Trophoblast cell (in vitro differentiated cells and primary cell): ENCODE data around the gene ATP5PB.

Source experiments
- DNase-seq, 2 donors: peaks; one replicate each; pipeline ENCODE4 v3.0.0-alpha.2; 2016
- H2AFZ ChIP-seq: 2 replicates; pipeline ENCODE4 v1.6.1; 2013; ENCODE audit warnings: low read length, moderate library complexity, mild to moderate bottlenecking; ENCODE audit not compliant: insufficient read depth, poor library complexity
- H2AK5ac ChIP-seq: 2 replicates; pipeline ENCODE4 v1.6.1; 2013; ENCODE audit warnings: mild to moderate bottlenecking, low read length
- H2BK120ac ChIP-seq: 2 replicates; pipeline ENCODE4 v1.6.1; 2013; ENCODE audit warnings: low read length, mild to moderate bottlenecking, moderate library complexity; ENCODE audit not compliant: insufficient read depth, poor library complexity
- H2BK12ac ChIP-seq: 2 replicates; pipeline ENCODE4 v1.6.1; 2013; ENCODE audit warnings: mild to moderate bottlenecking, low read length, moderate library complexity
- H2BK5ac ChIP-seq: 2 replicates; pipeline ENCODE4 v1.6.1; 2013; ENCODE audit warnings: low read length, low read depth, moderate library complexity, mild to moderate bottlenecking; ENCODE audit not compliant: poor library complexity
- H3K14ac ChIP-seq: 2 replicates; pipeline ENCODE4 v1.6.1; 2013; ENCODE audit warnings: mild to moderate bottlenecking, low read length
- H3K18ac ChIP-seq: 2 replicates; pipeline ENCODE4 v1.6.1; 2013; ENCODE audit warnings: mild to moderate bottlenecking, low read length
- H3K23ac ChIP-seq: 2 replicates; pipeline ENCODE4 v1.6.1; 2013; ENCODE audit warnings: low read length
- H3K27ac ChIP-seq: 2 replicates; pipeline ENCODE4 v1.5.1; 2013; ENCODE audit warnings: low read depth, mild to moderate bottlenecking, inconsistent platforms, low read length, moderate library complexity
- H3K27me3 ChIP-seq: 2 replicates; pipeline ENCODE4 v1.6.1; 2013; ENCODE audit warnings: inconsistent platforms, mild to moderate bottlenecking, low read length, moderate library complexity; ENCODE audit not compliant: insufficient read depth
- H3K36me3 ChIP-seq, 2 experiments: 1 replicate in 1 of 2; 2 replicates in 1 of 2; pipeline ENCODE4 v1.6.1; 2013; ENCODE audit warnings: low read length in 2 of 2, mild to moderate bottlenecking in 2 of 2, moderate library complexity in 1 of 2; ENCODE audit not compliant: insufficient read depth in 2 of 2, control insufficient read depth in 1 of 2
- H3K4ac ChIP-seq: 2 replicates; pipeline ENCODE4 v1.6.1; 2013; ENCODE audit warnings: low read depth, mild to moderate bottlenecking, low read length, moderate library complexity
- H3K4me1 ChIP-seq, 2 experiments: 1 replicate in 1 of 2; 2 replicates in 1 of 2; pipeline ENCODE4 v1.6.1; 2013; ENCODE audit warnings: low read length in 2 of 2, mild to moderate bottlenecking in 2 of 2, moderate library complexity in 1 of 2; ENCODE audit not compliant: insufficient read depth in 2 of 2, control insufficient read depth in 1 of 2
- H3K4me2 ChIP-seq: 2 replicates; pipeline ENCODE4 v1.6.1; 2013; ENCODE audit warnings: inconsistent platforms, mild to moderate bottlenecking, low read length, moderate library complexity
- H3K4me3 ChIP-seq: 2 replicates; pipeline ENCODE4 v1.5.1; 2013; ENCODE audit warnings: mild to moderate bottlenecking, low read depth, low read length, inconsistent platforms
- H3K79me1 ChIP-seq: one replicate; pipeline ENCODE4 v1.6.1; 2013; ENCODE audit warnings: low read length
- H3K79me2 ChIP-seq: 2 replicates; pipeline ENCODE4 v1.6.1; 2013; ENCODE audit warnings: low read length, mild to moderate bottlenecking; ENCODE audit not compliant: control insufficient read depth, insufficient read depth, poor library complexity
- H3K9ac ChIP-seq: 2 replicates; pipeline ENCODE4 v1.6.1; 2013; ENCODE audit warnings: mild to moderate bottlenecking, low read length
- H3K9me3 ChIP-seq: 2 replicates; pipeline ENCODE4 v1.6.1; 2013; ENCODE audit warnings: low read depth, mild to moderate bottlenecking, control low read depth, inconsistent platforms, low read length; ENCODE audit not compliant: insufficient read depth
- H4K12ac ChIP-seq: 2 replicates; pipeline ENCODE4 v1.6.1; 2013; ENCODE audit warnings: low read depth, mild to moderate bottlenecking, low read length, moderate library complexity
- H4K8ac ChIP-seq: 2 replicates; pipeline ENCODE4 v1.6.1; 2013; ENCODE audit warnings: low read depth, mild to moderate bottlenecking, low read length, moderate library complexity
- H4K91ac ChIP-seq: one replicate; pipeline ENCODE4 v1.6.1; 2013; ENCODE audit warnings: low read depth, mild to moderate bottlenecking, low read length, moderate library complexity
- WGBS: extraction: QIAGEN DNeasy Blood & Tissue Kit; methylation state at CpG from one replicate; pipeline ENCODE4 v1.1.7; 2013; ENCODE audit warnings: missing lambda C conversion rate; ENCODE audit not compliant: insufficient read length, insufficient coverage; ENCODE audit errors: extremely low coverage; 5-methylcytosine and 5-hydroxymethylcytosine counted together

The ATP5PB gene

DNA sequence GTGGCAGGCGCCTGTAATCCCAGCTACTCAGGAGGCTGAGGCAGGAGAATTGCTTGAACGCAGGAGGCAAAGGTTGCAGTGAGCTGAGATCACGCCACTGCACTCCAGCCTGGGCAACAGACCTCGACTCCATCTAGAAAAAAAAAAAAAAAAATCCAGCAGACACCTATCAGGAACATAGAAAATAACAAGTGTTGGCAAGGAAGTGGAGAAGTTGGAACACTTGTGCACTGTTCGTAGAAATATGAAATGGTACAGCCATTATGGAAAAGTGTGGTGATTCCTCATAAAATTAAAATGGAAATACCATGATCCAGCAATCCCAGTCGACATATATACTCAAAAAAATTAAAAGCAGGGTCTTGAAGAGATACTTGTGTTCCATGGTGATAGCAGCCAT lies 12.5 kb downstream of the ATP5PB start:
- Histone ChIP-seq H3K4me3 (no peak overlapping the region), H4K12ac (no peak overlapping the region), H3K23ac (no peak overlapping the region), H3K9ac (no peak overlapping the region), H3K4ac (no peak overlapping the region), H3K4me2 (no peak overlapping the region), H3K79me1 (no peaks in the 10 kb centered on the region), H3K79me2 (no peaks in the 10 kb centered on the region), H4K8ac (no peak overlapping the region), H2AFZ (no peak overlapping the region), H4K91ac (no peak overlapping the region), H3K9me3 (no peaks in the 10 kb centered on the region), H2BK12ac (no peak overlapping the region), H2BK120ac (no peak overlapping the region), H3K18ac (no peak overlapping the region), H3K36me3 (peaks cover 14 to 22% of the 10 kb centered on the region in 2 experiments), H3K14ac (no peak overlapping the region), H3K27me3 (no peaks in the 10 kb centered on the region), H3K4me1 (no peaks in the 10 kb centered on the region), H2BK5ac (no peak overlapping the region), H2AK5ac (no peak overlapping the region), H3K27ac (no peak overlapping the region)
- no CpG with 5 or more reads among the region's 6 CpGs for WGBS
- no peak for DNase-seq

DNA sequence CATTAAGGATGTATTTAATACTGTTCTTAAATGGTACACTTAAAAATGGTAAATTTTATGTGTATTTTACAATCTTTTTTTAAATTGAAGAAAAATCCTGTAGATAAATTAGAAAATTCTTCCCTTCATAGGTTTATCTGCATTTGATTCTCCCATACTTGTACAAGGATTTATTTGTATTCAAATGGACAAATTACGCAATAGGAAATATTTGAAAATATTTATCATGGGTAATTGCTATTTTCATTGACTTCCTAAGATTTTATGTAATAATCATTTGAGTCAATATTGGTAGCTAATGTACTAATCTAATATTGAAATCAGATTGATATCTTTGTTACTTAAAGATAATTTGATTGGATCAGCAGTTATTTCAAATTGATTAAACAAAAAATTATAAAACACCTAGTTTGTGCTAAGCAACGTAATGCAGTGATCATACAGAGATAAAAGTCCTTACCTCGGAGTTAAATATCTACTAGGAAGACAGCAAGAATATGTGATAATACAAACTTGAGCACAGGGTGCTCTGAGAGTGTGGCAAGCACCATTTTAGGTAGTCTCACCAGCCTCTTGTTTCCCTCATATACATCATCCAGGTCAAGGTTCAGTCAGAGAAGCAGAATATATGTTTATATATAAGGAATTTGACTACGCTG lies 13.2 kb downstream of the ATP5PB start:
- H3K4me1 ChIP-seq, result no peaks in the 10 kb centered on the region
- H2AK5ac ChIP-seq, result no peak overlapping the region
- H2BK12ac ChIP-seq, result no peak overlapping the region
- no peaks in the 10 kb centered on the region for H3K79me2 ChIP-seq
- no peak overlapping the region for H3K4ac ChIP-seq
- H2AFZ ChIP-seq, result no peak overlapping the region
- no peak overlapping the region for H3K4me2 ChIP-seq
- no CpG with 5 or more reads among the region's 4 CpGs for WGBS
- H3K27me3 ChIP-seq, result no peaks in the 10 kb centered on the region
- no peak overlapping the region for H2BK5ac ChIP-seq
- no peak overlapping the region for H2BK120ac ChIP-seq
- H3K18ac ChIP-seq, result no peak overlapping the region
- H4K91ac ChIP-seq, result no peak overlapping the region
- no peaks in the 10 kb centered on the region for H3K9me3 ChIP-seq
- H3K9ac ChIP-seq, result no peak overlapping the region
- no peak overlapping the region for H3K14ac ChIP-seq
- H3K79me1 ChIP-seq, result no peaks in the 10 kb centered on the region
- no peak overlapping the region for H3K27ac ChIP-seq
- H3K36me3 ChIP-seq, result peaks cover 11 to 21% of the 10 kb centered on the region in 2 experiments
- no peak overlapping the region for H3K23ac ChIP-seq
- no peak overlapping the region for H4K12ac ChIP-seq
- no peak overlapping the region for H4K8ac ChIP-seq
- DNase-seq, result no peak
- H3K4me3 ChIP-seq, result no peak overlapping the region

DNA sequence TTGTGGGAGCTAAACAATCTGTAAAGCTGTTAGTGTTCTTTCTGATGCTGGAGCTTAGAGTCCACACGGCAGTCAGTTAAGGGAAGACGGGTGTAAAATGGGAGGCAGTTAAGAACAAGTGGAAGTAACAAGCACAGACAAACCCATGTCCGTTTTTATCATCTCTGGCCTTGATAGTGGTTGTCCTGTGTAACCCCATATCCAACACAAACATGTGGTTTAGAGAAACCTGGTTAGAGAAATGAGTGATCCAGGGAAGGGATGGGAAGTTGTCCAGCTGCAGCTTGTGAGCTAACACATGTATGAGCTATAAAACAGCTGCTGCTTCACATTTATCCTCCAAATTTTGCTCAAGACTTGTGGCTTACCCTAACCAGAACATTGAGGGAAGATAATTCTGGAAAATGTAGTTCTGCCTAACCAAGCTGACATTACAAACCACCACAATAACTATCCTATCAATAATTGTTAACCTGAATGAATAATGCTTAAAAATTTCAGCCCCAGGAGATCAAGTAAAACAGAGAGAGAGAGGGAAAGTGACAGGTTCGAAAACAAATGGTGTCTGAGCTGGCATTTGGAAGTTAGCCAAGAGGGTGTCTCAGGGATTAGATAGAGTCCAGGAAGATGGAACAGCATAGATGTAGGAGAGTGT lies 13.9 kb downstream of the ATP5PB start:
- WGBS, result no CpG with 5 or more reads among the region's 4 CpGs

DNA sequence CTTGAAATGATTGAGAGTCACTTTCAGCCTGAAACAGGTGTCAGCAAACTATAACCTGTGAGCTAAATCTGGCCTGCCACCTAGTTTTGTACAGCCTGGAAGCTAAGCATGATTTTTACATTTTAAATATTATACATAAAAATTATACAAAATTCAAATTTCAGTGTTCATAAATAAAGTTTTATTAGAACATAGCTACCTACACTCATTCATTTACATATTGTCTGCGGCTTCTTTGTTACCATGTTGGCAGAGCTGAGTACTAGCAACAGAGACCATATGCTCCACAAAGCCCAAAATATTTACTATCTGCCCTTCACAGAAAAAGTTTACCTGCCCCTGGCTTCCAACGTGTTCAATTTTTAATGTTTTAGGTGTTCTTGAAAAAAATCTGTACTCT lies 16.5 kb downstream of the ATP5PB start:
- Histone ChIP-seq H3K9me3 (no peaks in the 10 kb centered on the region), H3K79me2 (no peaks in the 10 kb centered on the region), H3K4me1 (no peaks in the 10 kb centered on the region), H3K4ac (no peak overlapping the region), H2BK12ac (no peak overlapping the region), H2AK5ac (no peak overlapping the region), H4K12ac (no peak overlapping the region), H3K27ac (no peak overlapping the region), H3K4me3 (no peak overlapping the region), H4K91ac (no peak overlapping the region), H3K27me3 (no peaks in the 10 kb centered on the region), H2BK5ac (no peak overlapping the region), H3K9ac (no peak overlapping the region), H3K14ac (no peak overlapping the region), H4K8ac (no peak overlapping the region), H2BK120ac (no peak overlapping the region), H3K4me2 (no peak overlapping the region), H2AFZ (no peak overlapping the region), H3K18ac (no peak overlapping the region), H3K79me1 (no peaks in the 10 kb centered on the region), H3K23ac (no peak overlapping the region), H3K36me3 (peaks cover 5 to 10% of the 10 kb centered on the region in 2 experiments)
- no peak for DNase-seq
- no CpG with 5 or more reads among the region's 2 CpGs for WGBS

More for the DNA sequence above, 13.9 kb downstream of the ATP5PB start:
- no peak overlapping the region for H3K27ac ChIP-seq
- H4K91ac ChIP-seq, result no peak overlapping the region
- no peak overlapping the region for H3K4ac ChIP-seq
- H2BK12ac ChIP-seq, result no peak overlapping the region
- H2BK5ac ChIP-seq, result no peak overlapping the region
- peaks cover 9 to 19% of the 10 kb centered on the region in 2 experiments for H3K36me3 ChIP-seq
- H2AK5ac ChIP-seq, result no peak overlapping the region
- H3K4me1 ChIP-seq, result no peaks in the 10 kb centered on the region
- H3K9me3 ChIP-seq, result no peaks in the 10 kb centered on the region
- H2AFZ ChIP-seq, result no peak overlapping the region
- H3K79me2 ChIP-seq, result no peaks in the 10 kb centered on the region
- no peaks in the 10 kb centered on the region for H3K79me1 ChIP-seq
- no peak overlapping the region for H2BK120ac ChIP-seq
- H3K14ac ChIP-seq, result no peak overlapping the region
- no peak for DNase-seq
- no peak overlapping the region for H3K23ac ChIP-seq
- no peak overlapping the region for H3K4me3 ChIP-seq
- H3K9ac ChIP-seq, result no peak overlapping the region
- H4K8ac ChIP-seq, result no peak overlapping the region
- no peak overlapping the region for H4K12ac ChIP-seq
- H3K27me3 ChIP-seq, result no peaks in the 10 kb centered on the region
- H3K4me2 ChIP-seq, result no peak overlapping the region
- H3K18ac ChIP-seq, result no peak overlapping the region
